NK-92 (cell line): ENCODE measurements around the gene EPC2.
"Not testable (repeated sequence)": the region's sequence is repeated elsewhere in the genome, so short reads cannot be mapped to it uniquely, and the experiment has no call there.

Experiments used
- DNase-seq: peaks from one replicate; lab custom pipeline; 2025; ENCODE audit not compliant: unreplicated experiment; lab: John Stamatoyannopoulos, UW

EPC2 gene

DNA sequence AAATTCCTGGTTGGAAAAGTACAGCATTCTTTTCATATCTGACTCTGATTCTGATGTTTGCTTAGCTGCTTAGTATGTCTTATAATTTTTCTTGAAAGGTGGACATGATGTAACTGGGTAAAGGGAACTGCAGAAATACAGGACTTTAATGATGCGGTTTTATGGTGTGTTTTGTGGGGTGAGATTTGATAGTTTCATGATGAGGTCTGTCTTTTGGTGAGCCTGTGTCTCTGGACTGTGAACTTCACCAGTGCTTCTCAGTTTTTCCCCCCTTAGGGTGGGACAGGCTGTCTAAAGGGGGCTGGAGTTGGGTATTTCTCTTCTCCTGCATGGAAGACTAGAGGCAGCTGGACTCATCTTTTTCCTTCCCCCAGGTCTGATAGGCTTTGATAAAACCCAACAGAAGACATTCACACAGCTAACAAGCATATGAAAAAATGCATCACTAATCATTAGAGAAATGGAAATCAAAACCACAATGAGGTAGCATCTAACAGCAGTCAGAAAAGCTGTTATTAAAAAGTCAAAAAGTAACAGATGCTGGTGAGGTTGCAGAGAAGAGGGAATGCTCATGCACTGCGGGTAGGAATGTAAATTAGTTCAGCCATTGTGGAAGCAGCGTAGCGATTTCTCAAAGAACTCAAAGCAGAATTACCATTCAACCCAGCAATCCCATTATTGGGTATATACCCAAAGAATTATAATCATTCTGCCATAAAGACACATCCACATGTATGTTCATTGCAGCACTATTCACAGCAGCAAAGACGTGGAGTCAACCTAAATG, 77.6 kb downstream of the EPC2 start:
- no peak for DNase-seq

DNA sequence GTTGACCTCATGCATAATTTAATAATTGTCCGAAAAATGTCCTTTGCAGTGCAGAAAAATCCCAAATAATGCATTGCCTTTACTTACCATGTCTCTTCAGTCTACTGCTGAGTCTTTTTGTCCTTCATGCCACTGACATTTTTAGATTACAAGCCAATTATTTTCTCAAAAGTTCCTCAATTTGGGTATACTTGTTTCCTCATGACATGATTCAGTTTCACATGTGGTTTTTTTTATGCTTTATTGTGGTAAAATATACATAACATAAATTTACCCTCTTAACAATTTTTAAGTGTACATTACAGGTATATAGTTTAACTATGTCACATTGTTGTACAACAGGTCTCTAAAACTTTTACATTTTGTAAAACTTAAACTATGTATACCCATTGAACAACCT, 81.0 kb downstream of the EPC2 start:
- no peak for DNase-seq

DNA sequence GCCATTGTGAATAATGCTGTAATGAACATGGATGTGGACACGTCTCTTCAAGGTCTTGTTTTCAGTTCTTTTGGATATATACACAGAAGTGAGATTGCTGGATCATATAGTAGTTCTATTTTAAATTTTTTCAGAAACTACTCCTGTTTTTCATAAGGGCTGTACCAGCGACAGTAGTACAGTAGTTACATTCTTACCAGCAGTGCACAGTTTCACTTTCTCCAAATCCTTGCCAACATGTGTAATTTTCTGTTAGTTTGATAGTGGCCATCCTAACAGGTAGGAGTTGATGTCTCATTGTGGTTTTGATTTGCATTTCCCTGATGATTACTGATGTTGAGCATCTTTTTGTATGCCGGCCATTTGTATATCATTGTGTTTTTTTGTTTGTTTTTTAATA, 81.7 kb downstream of the EPC2 start:
- DNase-seq, result no peak

DNA sequence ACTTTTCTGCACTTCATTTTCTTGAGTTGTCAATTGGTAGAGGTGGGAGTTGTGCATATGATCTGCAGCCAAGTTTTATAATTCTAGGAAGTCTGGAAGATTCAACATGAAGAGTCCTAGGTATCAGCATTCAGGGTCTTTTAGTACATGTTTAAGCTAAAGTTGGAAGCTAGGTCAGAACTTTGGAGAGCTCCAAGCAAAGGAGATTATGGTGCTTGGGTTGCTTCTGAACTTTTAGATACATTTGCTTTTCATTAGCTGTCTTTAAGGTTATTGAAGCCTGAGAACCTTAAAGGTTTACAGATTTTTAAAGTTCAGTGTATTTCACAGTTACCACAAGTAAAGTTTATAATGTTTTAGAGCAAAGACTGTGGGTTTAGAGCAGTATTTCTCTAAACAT, 85.5 kb downstream of the EPC2 start:
- DNase-seq, result no peak

DNA sequence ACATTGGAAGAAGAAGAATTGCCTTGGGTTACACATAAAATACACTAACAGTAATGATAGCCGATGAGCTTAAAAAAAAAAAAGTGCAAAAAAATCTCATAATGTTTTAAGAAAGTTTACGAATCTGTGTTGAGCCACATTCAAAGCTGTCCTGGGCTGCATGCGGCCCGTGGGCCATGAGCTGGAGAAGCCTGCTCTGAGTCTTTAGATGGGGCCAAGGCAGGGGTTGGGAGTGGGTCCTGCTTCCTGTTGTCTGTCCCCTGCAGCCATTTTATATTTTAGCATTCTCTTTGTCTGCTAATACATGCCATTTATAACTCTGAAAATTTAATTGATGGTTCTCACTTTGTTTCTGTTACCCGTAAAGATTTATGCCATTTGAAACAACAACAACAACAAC, 93.2 kb downstream of the EPC2 start:
- no peak for DNase-seq

DNA sequence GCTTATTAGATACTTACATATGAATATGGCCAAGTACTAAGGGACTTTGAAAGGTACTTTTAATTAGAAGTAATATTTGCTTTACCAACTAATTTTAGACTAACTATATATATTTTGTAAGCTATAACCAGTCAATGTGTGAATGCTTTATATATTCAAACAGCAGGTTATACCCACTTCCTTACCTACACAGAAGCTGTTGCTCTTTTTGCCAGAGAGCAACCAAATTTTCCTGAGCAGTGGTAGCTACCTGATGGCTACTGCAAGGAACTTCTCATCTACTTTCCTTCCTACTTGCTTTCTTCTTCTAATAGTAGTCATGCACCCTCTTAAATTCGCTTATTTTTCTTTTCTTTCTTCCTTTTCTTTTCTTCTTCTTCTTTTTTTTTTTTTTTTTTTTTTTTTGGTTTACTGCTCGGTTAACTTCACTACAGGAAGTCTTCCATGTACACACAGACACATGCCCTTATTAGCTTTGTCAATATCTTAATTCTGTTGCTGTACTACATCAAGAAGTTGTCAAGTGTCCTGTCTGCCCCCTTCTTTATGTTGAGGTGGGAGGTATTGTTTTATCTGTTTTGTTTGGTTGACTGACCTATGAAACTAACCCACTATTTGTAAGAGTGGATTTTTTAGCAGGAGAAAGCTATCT, 95.0 kb downstream of the EPC2 start:
- no peak for DNase-seq

DNA sequence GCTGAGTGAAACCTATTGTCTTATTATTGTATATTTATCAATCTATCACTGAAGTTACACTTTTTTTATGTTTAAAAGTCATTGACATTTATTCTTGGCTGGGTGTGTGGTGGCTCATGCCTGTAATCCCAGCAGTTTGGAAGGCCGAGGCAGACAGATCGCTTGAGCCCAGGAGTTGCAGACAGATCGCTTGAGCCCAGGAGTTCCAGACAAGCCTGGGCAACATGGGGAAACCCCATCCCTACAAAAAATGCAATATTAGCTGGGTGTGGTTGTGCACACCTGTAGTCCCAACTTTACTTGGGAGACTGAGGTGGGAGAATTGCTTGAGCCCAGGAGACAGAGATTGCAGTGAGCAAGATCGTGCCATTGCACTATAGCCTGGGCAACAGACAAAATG, 97.8 kb downstream of the EPC2 start:
- DNase-seq, result no peak

DNA sequence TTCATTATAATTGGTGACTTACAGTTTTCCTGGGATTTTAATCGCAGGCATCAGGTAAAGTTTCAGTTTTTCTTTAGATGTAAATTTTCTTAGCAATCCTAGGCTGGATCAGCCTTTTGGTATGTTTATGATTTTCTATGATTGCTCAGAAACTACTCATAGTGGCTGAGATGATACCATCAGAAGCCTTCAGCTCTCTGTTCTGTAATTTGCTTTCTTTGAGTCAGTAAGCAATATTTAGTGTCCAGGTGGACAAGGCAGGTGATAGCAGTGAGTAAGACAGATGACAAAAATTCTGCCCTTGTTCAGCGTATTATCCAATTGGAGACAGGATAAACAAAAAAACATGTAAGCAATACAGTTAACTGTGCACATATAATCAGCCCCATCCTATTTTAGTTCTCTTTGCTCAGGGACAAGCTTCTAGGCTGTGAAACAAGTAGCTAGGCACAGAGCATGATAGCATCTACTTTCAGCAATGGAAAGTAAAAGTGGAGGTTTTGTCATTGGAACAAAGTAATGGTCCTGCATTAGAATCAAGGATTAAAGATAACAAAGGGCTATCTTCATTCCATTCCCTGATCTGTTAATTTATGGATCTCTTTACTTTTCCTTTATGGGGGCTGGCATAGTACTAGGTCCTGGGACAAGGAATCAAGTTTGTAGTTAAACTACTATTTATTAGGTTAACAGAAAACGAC, 100.8 kb downstream of the EPC2 start:
- no peak for DNase-seq

DNA sequence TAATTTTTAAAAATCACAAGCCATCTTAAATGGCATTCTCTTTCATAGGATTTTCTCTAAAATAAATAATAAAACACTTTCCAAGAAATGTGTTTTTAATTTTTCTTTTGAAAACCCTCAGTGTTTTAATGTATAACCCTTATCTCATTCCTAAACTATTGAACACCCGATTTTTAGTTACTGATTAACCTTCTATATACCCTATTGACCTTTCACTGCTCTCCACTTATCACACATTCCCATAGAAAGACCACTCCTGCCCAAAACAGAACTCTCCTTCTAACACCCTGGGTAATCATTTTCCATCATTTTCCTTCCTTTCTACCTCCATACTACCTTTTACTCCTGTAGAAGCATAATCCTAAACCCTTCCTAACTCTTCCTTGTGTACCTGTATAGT, 102.4 kb downstream of the EPC2 start:
- no peak for DNase-seq

DNA sequence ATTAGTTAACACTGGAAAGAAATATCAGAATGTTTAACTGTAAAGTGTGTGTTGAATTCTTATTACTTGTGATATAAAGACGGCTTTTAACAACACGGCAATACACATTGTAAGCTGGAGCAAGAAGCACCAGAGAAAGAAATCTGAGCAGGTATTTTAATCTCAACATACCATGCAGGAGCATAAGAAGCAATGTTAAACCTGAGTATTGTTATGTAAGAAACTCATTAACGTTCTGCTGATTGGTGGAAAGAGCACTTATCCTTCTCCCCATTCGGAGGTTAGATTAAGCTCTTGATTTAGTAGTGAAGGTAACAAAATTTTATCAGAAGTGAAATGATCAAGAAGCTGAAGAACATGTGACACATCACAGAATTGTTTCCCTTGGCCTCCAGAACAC, 107.4 kb downstream of the EPC2 start:
- no peak for DNase-seq

DNA sequence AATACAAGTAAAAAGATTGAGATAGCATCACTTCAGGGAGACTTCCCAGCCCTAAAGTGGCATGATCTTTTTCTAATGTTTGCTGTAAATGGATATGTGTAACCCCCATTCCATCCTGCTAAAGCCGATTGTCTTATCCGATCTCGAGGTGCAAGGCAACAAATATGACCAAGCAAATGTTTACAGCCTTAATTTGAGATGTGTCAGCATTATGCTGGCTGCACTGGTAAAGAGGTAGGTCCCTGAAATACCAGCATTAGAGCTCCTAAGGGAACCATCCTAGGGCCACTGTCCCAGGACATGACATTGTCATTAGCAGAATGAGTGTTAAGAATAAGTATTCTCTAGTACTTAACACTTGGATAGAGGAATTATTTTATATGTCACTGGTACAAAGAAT, 108.4 kb downstream of the EPC2 start:
- no peak for DNase-seq

DNA sequence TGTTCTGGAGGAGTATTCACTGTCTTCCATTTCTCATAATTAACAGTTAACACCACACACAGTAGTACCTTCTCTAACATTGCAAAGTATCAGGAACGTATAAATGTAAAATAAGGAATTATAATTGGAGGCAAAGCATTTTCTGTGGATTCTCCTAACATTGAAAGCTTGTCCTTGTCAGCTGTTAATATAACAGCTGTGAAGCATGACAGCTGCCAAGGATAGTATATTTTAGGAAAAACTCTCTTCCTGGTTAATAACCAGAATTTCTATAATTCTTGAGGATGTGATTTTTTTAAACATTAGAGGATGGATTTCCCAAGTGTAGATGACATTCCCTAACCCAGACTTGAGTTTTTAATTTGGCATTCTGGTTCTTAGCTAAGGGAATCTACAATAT, 110.3 kb downstream of the EPC2 start:
- no peak for DNase-seq

DNA sequence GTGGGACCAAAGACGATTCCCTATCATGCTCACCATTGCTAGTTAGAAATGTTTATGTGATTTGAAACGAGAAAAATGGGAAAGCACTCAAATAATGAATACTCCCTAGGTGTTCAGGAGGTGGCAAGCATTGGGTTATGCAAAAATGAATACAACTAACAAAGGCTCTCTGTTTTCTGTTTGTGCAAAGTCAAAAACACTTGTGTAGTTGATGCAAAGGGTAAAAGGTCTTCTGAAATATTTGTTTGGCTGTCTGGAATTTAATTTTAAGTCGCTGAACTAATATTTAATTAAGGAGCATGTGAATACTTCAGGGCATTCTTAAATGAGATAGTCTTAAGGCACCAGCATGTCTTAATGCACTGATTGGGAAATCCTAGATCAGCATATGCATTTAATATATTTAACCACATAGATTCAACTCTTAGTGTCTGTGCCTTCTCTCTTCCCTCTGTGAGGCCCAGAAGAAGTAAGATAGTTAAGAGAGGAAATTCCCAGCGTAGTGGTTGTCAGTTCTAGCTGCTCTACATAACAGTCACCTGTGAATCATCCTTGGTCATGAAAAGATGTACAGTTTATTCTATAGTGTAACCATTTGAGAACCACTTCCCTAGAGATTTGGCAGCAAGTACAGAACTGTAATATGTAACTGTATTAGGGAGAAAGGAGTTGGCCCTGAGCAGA, 111.9 kb downstream of the EPC2 start:
- no peak for DNase-seq

DNA sequence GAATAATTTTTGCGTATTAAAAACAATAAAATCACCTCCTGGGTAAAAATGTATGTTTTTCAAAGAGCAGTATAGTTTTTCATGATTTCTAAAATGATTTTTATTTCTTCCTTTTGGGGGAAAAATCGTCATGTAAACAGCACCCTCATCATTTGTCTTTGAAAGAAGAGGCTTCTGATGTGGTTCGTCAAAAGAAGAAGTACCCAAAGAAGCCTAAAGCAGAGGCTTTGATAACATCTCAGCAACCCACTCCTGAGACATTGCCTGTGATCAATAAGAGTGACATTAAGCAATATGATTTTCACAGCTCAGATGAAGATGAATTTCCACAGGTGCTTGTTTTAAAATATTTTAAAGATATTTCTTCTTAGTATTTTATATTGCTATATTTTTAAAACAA, 120.3 kb downstream of the EPC2 start:
- DNase-seq, result no peak

DNA sequence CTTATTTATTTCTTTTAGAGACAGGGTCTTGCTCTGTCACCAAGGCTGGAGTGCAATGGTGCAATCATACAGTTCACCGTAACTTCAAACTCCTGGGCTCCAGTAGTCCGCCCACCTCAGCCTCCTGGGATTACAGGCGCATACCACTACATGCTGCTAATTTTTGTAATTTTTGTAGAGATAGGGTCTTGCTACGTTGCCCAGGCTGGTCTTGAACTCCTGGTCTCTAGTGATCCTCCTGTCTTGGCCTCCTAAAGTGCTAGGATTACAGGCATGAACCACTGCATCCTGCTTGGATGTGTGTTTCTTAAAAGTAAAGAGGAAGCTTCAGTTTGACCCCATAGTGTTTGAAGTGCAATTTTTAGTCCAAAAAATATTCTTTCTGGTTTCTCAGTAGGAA, 125.5 kb downstream of the EPC2 start:
- no peak for DNase-seq

DNA sequence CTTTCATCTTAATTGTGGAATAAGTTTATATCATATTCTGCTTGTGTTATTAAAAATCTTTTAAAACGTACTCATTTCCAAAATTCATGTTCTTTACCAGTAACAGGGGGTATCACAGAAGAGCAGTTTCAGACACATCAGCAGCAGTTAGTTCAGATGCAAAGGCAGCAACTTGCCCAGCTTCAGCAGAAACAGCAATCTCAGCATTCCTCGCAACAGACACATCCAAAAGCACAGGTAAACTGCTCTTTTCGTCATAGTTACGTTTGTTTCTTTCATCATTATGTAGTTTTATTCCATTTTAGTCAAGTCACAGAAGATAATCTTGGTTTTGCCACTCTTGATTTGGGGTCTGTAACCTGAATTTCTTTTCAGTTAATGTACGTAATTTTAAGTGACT, 137.0 kb downstream of the EPC2 start:
- no peak for DNase-seq

DNA sequence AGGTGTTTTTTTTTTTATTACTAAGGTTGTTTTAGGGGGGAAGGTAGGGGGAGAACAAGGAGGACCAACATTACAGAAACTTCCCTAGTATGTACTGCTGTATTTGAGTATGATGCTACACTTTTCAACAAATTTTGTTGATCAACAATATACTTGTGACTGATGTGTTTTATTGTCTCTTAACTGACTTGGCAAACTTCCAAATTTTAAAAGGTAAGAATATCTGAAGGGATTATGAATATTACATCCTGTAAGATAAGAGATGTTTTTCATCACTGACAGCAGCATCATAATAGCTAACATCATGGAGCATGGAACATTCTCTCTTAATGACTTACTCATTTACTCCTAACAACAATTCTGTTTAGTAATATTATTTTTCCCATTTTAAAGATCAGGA, 144.5 kb downstream of the EPC2 start:
- DNase-seq, result no peak

DNA sequence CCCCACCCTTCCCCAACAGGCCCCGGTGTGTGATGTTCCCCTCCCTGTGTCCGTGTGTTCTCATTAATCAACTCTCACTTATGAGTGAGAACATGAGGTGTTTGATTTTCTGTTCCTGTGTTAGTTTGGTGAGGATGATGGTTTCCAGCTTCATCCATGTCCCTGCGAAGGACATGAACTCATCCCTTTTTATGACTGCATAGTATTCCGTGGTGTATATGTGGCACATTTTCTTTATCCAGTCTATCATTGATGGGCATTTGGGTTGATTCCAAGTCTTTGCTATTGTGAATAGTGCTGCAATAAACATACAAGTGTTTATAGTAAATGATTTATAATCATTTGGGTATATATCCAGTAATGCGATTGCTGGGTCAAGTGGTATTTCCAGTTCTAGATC, 145.6 kb downstream of the EPC2 start:
- not testable (repeated sequence) for DNase-seq

DNA sequence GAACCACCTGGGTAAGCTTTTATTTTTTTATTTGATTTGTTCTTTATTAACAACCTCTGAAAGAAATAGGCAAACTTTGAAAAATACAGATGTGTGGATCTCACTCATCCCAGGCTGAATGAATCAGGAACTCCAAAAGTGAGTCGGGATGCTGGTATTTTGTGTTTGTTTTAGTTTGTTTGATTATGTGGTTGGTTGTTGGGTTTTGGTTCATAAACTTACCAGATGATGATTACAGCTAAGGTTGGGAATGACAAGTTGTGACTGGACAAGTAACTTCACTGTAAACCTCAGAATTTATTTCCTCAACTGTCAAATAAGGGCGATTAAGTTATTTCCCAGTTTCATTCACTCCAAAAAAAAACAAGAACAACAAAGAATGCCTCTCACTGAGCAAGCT, 150.0 kb downstream of the EPC2 start:
- DNase-seq, result no peak

DNA sequence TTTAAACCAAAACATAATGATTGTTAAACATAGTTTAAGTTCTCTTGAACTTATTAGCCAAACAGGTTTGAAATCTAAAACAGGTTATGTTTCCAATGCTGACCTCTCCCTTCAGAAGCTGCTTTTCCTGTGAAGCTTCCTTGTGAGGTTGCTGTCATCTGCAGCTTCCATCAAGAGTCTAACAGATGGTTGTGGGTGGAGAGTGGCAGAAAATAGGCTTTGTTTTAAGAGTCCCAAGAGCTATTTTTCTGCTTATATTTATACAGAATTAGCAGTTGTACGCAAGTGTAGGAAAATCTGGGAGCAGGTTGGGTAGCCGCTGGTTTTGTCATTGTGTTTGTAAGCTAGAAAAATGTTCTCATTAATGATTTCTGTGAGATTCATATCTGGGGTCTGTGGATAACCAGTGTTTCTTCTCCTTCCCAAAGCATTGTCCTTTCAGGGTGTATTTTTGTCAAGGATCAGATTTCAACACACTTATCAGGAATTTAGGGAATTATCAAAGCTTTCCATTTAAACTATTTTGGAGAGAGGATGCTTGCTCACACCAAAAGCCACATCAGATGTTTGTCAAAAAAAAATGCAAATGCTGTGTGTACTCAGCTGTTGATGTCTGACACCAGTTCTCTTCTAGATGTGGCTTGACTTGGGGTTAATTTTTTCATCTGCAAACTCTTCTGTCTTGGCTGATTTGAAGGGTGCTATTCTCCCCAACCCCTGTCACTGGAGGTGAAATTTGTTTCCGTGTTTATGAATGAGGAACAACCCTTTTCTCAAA, 152.4 kb downstream of the EPC2 start:
- DNase-seq, result no peak
